K562 (cell line): ENCODE data around the gene NAGLU. TPM values are rescaled to one million over a fixed set of nuclear protein-coding genes. Genes with fewer than 3 reads are reported as not detected.

Experiments used
- DPF2 ChIP-seq: fragments of 450-650 bp; IDR thresholded peaks from 2 replicates; pipeline ENCODE4 v1.6.1; 2016
- KDM2B ChIP-seq: fragments of 250-450 bp; sonication (Bioruptor Pico); IDR thresholded peaks from 2 replicates; pipeline ENCODE4 v1.8.0; 2021; ENCODE audit warnings: mild to moderate bottlenecking, moderate library complexity
- MTA2 ChIP-seq: fragments of 450-650 bp; IDR thresholded peaks from 2 replicates; pipeline ENCODE4 v1.6.1; 2016; ENCODE audit warnings: low read depth
- MYNN ChIP-seq, 2 experiments: sonication (generic); formaldehyde crosslinking in 1 of 2; IDR thresholded peaks; 2 replicates each; pipeline versions ENCODE4 v1.5.0 to v1.6.1; 2016 to 2020; ENCODE audit warnings: antibody characterized with exemption in 1 of 2, missing genetic modification reagents in 1 of 2
- NCOA1 ChIP-seq: fragments of 450-650 bp; IDR thresholded peaks from 2 replicates; pipeline ENCODE4 v1.6.1; 2016; ENCODE audit warnings: low read depth
- NR2C2 ChIP-seq, 2 experiments: fragments of 200-800 bp in 1 of 2; sonication (Bioruptor generic) in 1 of 2; sonication (generic) in 1 of 2; formaldehyde crosslinking in 1 of 2; IDR thresholded peaks; 2 replicates each; pipeline versions ENCODE4 v1.6.1 to v1.8.0; 2016 to 2022; ENCODE audit warnings: mild to moderate bottlenecking in 1 of 2, missing compliant biosample characterization in 1 of 2, missing genetic modification characterization in 1 of 2, missing genetic modification reagents in 1 of 2
- PREB ChIP-seq: sonication (generic); formaldehyde crosslinking; IDR thresholded peaks from 2 replicates; pipeline ENCODE4 v1.8.1; 2023; ENCODE audit warnings: mild to moderate bottlenecking, missing genetic modification reagents
- PTRF ChIP-seq: fragments of 450-650 bp; IDR thresholded peaks from 2 replicates; pipeline ENCODE4 v1.6.1; 2016; ENCODE audit warnings: mild to moderate bottlenecking, missing genetic modification characterization, missing compliant biosample characterization
- SMARCE1 ChIP-seq: fragments of 450-650 bp; IDR thresholded peaks from 2 replicates; pipeline ENCODE4 v1.7.1; 2016; ENCODE audit warnings: mild to moderate bottlenecking
- SPI1 ChIP-seq: IDR thresholded peaks from 2 replicates; pipeline ENCODE4 v1.6.1; 2011; ENCODE audit warnings: low read depth, low read length, control low read depth, borderline replicate concordance
- TRIM24 ChIP-seq, 2 experiments: fragments of 450-650 bp; IDR thresholded peaks; 2 replicates each; pipeline ENCODE4 v1.6.1; 2016
- ZBTB2 ChIP-seq: fragments of 450-650 bp; IDR thresholded peaks from 2 replicates; pipeline ENCODE4 v1.6.1; 2016; ENCODE audit warnings: antibody characterized with exemption
- ZNF184 ChIP-seq: sonication (generic); formaldehyde crosslinking; IDR thresholded peaks from 2 replicates; pipeline ENCODE4 v1.5.0; 2020; ENCODE audit warnings: missing genetic modification reagents
- ZNF197 ChIP-seq: fragments of 200-800 bp; sonication (Bioruptor generic); IDR thresholded peaks from 2 replicates; pipeline ENCODE4 v1.6.1; 2016; ENCODE audit warnings: low read depth, missing genetic modification characterization, missing compliant biosample characterization
- ZNF398 ChIP-seq: fragments of 250-450 bp; sonication (Bioruptor Pico); IDR thresholded peaks from 2 replicates; pipeline ENCODE4 v1.8.0; 2021; ENCODE audit warnings: moderate library complexity, mild to moderate bottlenecking, inconsistent platforms
- polyA plus RNA-seq, 8 experiments: library from polyadenylated mRNA; depleted of rRNA in 4 of 8; stranded (reverse) in 5 of 8; unstranded in 3 of 8; fragments of >200 nt; fragmentation: Nextera tagmentation in 2 of 8; fragmentation: Illumina TruSeq in 1 of 8; extraction: Ambion mirVana in 2 of 8; extraction: Trizol in 1 of 8; gene quantifications; 2 replicates each; pipeline versions ENCODE4 v1.2.1 to v1.2.3, GENCODE V29; 2011 to 2014; ENCODE audit warnings: inconsistent platforms in 1 of 8, missing spikeins in 1 of 8
- total RNA-seq, 7 experiments: library from RNA; depleted of rRNA in 6 of 7; stranded (reverse); fragments of >200 nt in 6 of 7; fragmentation: Illumina TruSeq in 2 of 7; extraction: Trizol in 2 of 7; gene quantifications; 2 replicates each; pipeline versions ENCODE4 v1.2.1 to v1.2.3, GENCODE V29; 2011 to 2021; ENCODE audit warnings: low replicate concordance in 1 of 7
- TF ChIP-seq, protein P1 (sequence below), 2 experiments: fragments of 450-650 bp in 1 of 2; sonication (generic) in 1 of 2; formaldehyde crosslinking in 1 of 2; IDR thresholded peaks in 1 of 2; conservative IDR thresholded peaks in 1 of 2; 2 replicates each; pipeline versions ENCODE4 v1.6.1 to v1.8.1; 2016 to 2023; ENCODE audit warnings: mild to moderate bottlenecking in 2 of 2, moderate library complexity in 2 of 2, inconsistent platforms in 1 of 2, missing genetic modification reagents in 1 of 2
- TF ChIP-seq, protein P2 (sequence below): fragments of 450-650 bp; conservative IDR thresholded peaks from 2 replicates; pipeline ENCODE4 v1.6.1; 2016; ENCODE audit warnings: missing genetic modification characterization, low read depth, mild to moderate bottlenecking, control low read depth, missing compliant biosample characterization
- TF ChIP-seq, protein P3 (sequence below): fragments of 450-650 bp; formaldehyde crosslinking; IDR thresholded peaks from 2 replicates; pipeline ENCODE4 v1.4.0; 2020; ENCODE audit warnings: mild to moderate bottlenecking, mixed read lengths

The NAGLU gene
- total and polyA plus RNA-seq, 9 of the 15 experiments (the other 6 are each of a cell fraction or from before 2014, with no cell fraction given): 0.04 to 21.5 (median 8.5) TPM

DNA sequence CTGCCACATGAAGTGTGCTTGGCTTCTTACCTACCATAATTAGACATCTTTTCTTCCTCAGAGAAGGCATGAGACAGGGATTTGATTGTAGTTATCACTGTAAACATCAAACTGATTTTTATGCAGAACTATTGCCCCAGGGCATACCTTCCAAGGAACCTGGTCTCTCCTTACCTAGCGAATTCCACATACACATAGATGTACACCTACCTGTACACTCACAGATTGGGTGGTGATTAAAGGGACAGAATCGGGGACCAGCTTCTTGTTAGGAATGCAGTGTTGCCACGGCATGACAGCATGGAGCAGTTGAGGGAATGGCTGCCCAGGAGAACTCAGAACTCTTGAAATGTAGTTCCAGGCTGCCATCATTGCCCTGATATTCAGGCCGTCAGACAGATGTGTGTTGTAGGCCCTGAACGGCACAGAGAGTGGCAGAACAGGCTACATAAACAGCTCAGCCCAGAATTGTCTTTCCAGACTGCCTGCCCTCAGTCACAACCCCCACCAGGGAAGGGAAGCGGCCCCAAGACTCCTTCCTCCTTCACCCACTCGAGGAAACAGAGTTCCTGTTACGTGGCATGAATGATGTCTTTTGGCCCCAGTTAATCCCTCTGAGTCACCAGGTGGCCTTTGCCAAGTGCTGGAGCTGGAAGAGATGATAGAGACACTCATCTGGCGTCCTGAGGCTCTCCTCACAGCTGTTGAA is 17.8 kb upstream of the NAGLU start (continued):
- TF ChIP-seq, protein P1, sequence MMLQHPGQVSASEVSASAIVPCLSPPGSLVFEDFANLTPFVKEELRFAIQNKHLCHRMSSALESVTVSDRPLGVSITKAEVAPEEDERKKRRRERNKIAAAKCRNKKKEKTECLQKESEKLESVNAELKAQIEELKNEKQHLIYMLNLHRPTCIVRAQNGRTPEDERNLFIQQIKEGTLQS (IDR thresholded peaks at IDR 0.05): peak; percentile 86
- TF ChIP-seq, protein P1 (CRISPR knock-in tag; conservative IDR thresholded peaks at IDR 0.05): no peak
- TF ChIP-seq TRIM24 (IDR thresholded peaks at IDR 0.05) (peak in 1 of 2 experiments; percentile 69; a peak in 1 of 4 replicates), ZNF398 (no peak), ZNF184 (no peak), KDM2B (CRISPR knock-in tag) (no peak), SMARCE1 (peak; percentile 50; the same call in 1 of the 2 replicates), SPI1 (peak; percentile 51; the same call in 1 of the 2 replicates), NR2C2 (CRISPR knock-in tag; IDR thresholded peaks at IDR 0.05) (no peak), NR2C2 (tag; IDR thresholded peaks at IDR 0.05) (no peak; the same call in 1 of the 2 replicates), ZNF197 (no peak), PREB (CRISPR knock-in tag) (no peak), MTA2 (peak; percentile 30; the same call in 1 of the 2 replicates), DPF2 (no peak), ZBTB2 (no peak; the same call in 1 of the 2 replicates), PTRF (tag) (no peak), NCOA1 (no peak), MYNN (IDR thresholded peaks at IDR 0.05) (peak; percentile 41; the same call in 1 of the 2 replicates), MYNN (CRISPR knock-in tag; IDR thresholded peaks at IDR 0.05) (no peak)
- TF ChIP-seq, protein P2, sequence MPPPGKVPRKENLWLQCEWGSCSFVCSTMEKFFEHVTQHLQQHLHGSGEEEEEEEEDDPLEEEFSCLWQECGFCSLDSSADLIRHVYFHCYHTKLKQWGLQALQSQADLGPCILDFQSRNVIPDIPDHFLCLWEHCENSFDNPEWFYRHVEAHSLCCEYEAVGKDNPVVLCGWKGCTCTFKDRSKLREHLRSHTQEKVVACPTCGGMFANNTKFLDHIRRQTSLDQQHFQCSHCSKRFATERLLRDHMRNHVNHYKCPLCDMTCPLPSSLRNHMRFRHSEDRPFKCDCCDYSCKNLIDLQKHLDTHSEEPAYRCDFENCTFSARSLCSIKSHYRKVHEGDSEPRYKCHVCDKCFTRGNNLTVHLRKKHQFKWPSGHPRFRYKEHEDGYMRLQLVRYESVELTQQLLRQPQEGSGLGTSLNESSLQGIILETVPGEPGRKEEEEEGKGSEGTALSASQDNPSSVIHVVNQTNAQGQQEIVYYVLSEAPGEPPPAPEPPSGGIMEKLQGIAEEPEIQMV (tag): no peak
- TF ChIP-seq, protein P3, sequence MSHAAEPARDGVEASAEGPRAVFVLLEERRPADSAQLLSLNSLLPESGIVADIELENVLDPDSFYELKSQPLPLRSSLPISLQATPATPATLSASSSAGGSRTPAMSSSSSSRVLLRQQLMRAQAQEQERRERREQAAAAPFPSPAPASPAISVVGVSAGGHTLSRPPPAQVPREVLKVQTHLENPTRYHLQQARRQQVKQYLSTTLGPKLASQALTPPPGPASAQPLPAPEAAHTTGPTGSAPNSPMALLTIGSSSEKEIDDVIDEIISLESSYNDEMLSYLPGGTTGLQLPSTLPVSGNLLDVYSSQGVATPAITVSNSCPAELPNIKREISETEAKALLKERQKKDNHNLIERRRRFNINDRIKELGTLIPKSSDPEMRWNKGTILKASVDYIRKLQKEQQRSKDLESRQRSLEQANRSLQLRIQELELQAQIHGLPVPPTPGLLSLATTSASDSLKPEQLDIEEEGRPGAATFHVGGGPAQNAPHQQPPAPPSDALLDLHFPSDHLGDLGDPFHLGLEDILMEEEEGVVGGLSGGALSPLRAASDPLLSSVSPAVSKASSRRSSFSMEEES (CRISPR knock-in tag): no peak
